Loucy (cell line): Measurements from ENCODE around the gene H2BK1.

Experiments used
- H2AFZ ChIP-seq: fragments of 200-600 bp; sonication (generic); 2 replicates; pipeline ENCODE4 v1.6.0; 2016; ENCODE audit warnings: antibody characterized with exemption, mild to moderate bottlenecking, low read length, moderate library complexity
- H3F3A ChIP-seq: fragments of 200-600 bp; 2 replicates; pipeline ENCODE4 v1.6.0; 2016; ENCODE audit warnings: antibody characterized with exemption, low read depth, mild to moderate bottlenecking
- H3K27me3 ChIP-seq: fragments of 200-600 bp; sonication (generic); 2 replicates; pipeline ENCODE4 v1.6.1; 2014; ENCODE audit warnings: low read length, mild to moderate bottlenecking; ENCODE audit not compliant: insufficient read depth, poor library complexity, severe bottlenecking
- H3K36me3 ChIP-seq: fragments of 200-600 bp; sonication (generic); 2 replicates; pipeline ENCODE4 v1.6.1; 2016; ENCODE audit warnings: low read length; ENCODE audit not compliant: insufficient read depth
- H3K4me1 ChIP-seq: fragments of 200-600 bp; sonication (generic); 2 replicates; pipeline ENCODE4 v1.5.1; 2014; ENCODE audit warnings: low read length, mild to moderate bottlenecking; ENCODE audit not compliant: insufficient read depth, poor library complexity, severe bottlenecking
- H3K4me2 ChIP-seq: fragments of 200-600 bp; sonication (generic); 2 replicates; pipeline ENCODE4 v1.6.0; 2014; ENCODE audit warnings: antibody characterized with exemption, low read length, low read depth, mild to moderate bottlenecking; ENCODE audit not compliant: poor library complexity, severe bottlenecking
- H3K4me3 ChIP-seq: fragments of 200-600 bp; sonication (generic); 2 replicates; pipeline ENCODE4 v1.5.1; 2014; ENCODE audit warnings: low read length, mild to moderate bottlenecking, mixed read lengths; ENCODE audit not compliant: poor library complexity, severe bottlenecking
- H3K79me2 ChIP-seq: fragments of 200-600 bp; sonication (generic); 2 replicates; pipeline ENCODE4 v1.6.1; 2014; ENCODE audit warnings: low read length; ENCODE audit not compliant: insufficient read depth
- H3K9ac ChIP-seq: fragments of 200-600 bp; sonication (generic); 2 replicates; pipeline ENCODE4 v1.6.0; 2014; ENCODE audit warnings: mild to moderate bottlenecking, low read depth, low read length, moderate library complexity; ENCODE audit not compliant: poor library complexity, severe bottlenecking
- H3K9me2 ChIP-seq: fragments of 200-600 bp; sonication (generic); replicated peaks from 2 replicates; pipeline ENCODE4 v1.6.1; 2016; ENCODE audit warnings: low read depth, low read length, mixed read lengths
- H3K9me3 ChIP-seq: fragments of 200-600 bp; sonication (generic); 2 replicates; pipeline ENCODE4 v1.6.1; 2014; ENCODE audit warnings: mild to moderate bottlenecking, antibody characterized with exemption, low read length, low read depth; ENCODE audit not compliant: insufficient read depth
- H4K20me1 ChIP-seq: fragments of 200-600 bp; sonication (generic); 2 replicates; pipeline ENCODE4 v1.6.0; 2014; ENCODE audit warnings: antibody characterized with exemption, low read length, mild to moderate bottlenecking; ENCODE audit not compliant: insufficient read depth, poor library complexity, severe bottlenecking
- EZH2phosphoT487 ChIP-seq: fragments of 200-600 bp; IDR thresholded peaks from 2 replicates; pipeline ENCODE4 v1.6.1; 2018; ENCODE audit warnings: antibody characterized with exemption, mild to moderate bottlenecking, moderate library complexity, borderline replicate concordance
- TF ChIP-seq, protein P1 (sequence below): fragments of 200-600 bp; sonication (generic); conservative IDR thresholded peaks from 2 replicates; pipeline ENCODE4 v1.5.1; 2014; ENCODE audit warnings: mild to moderate bottlenecking, antibody characterized with exemption, low read length

H2BK1 gene

DNA sequence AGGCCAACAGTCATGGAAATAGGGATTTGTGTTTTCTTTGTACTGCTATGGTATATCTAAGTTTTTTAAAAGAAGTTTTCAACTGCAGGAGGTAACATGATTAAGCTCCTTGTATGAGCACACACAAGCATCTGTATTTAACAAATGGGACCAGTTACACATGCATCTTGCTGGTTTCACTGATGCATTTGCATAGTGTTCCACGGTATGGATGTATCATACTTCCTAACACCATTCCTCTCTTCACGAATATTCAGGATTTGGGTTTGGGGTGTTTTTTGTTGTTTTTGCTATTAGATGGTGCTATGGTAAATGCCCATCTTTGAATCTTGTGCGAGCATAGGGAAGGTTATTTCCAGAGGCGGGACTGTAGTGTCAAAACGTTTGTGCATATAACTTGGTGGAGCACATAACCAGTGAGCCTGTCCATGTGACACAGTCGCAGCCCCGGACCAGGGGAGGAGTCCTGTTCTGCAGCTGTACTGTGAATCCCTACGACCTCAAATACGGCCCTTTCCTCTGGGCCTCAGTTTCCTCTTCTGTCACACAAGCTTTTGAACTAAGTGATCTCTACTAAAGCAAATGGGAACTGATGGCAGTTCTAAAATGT is 1.9 kb downstream of the H2BK1 start:
- H3K4me3 ChIP-seq = peak overlapping the region; percentile 55
- no peaks in the 10 kb centered on the region for H4K20me1 ChIP-seq
- H3F3A ChIP-seq = 0 out of 2 replicates have a peak, but pooled peaks cover 7% of the 10 kb centered on the region
- no peak overlapping the region for H2AFZ ChIP-seq
- no peaks in the 10 kb centered on the region for H3K27me3 ChIP-seq
- H3K9me2 ChIP-seq = no peaks in the 10 kb centered on the region
- peak overlapping the region; percentile 63 for H3K9ac ChIP-seq
- H3K4me1 ChIP-seq = peaks cover 48% of the 10 kb centered on the region
- peaks cover 5% of the 10 kb centered on the region; the same call in 1 of the 2 replicates for H3K36me3 ChIP-seq
- H3K9me3 ChIP-seq = no peaks in the 10 kb centered on the region
- no peak for TF ChIP-seq EZH2phosphoT487
- TF ChIP-seq, protein P1, sequence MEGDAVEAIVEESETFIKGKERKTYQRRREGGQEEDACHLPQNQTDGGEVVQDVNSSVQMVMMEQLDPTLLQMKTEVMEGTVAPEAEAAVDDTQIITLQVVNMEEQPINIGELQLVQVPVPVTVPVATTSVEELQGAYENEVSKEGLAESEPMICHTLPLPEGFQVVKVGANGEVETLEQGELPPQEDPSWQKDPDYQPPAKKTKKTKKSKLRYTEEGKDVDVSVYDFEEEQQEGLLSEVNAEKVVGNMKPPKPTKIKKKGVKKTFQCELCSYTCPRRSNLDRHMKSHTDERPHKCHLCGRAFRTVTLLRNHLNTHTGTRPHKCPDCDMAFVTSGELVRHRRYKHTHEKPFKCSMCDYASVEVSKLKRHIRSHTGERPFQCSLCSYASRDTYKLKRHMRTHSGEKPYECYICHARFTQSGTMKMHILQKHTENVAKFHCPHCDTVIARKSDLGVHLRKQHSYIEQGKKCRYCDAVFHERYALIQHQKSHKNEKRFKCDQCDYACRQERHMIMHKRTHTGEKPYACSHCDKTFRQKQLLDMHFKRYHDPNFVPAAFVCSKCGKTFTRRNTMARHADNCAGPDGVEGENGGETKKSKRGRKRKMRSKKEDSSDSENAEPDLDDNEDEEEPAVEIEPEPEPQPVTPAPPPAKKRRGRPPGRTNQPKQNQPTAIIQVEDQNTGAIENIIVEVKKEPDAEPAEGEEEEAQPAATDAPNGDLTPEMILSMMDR = no peak
- H3K4me2 ChIP-seq = peak overlapping the region; percentile 83
- H3K79me2 ChIP-seq = no peaks in the 10 kb centered on the region

GRCh38 chr7:151207804-151208203 is 2.5 kb downstream of the H2BK1 start:
- 0 out of 2 replicates have a peak, but pooled peaks cover 7% of the 10 kb centered on the region for H3F3A ChIP-seq
- H3K4me2 ChIP-seq = peak overlapping the region; percentile 83
- H3K9me2 ChIP-seq = no peaks in the 10 kb centered on the region
- H3K9me3 ChIP-seq = no peaks in the 10 kb centered on the region
- H3K9ac ChIP-seq = peak overlapping the region; percentile 63
- H3K36me3 ChIP-seq = no peaks in the 10 kb centered on the region; the same call in 1 of the 2 replicates
- TF ChIP-seq EZH2phosphoT487 = no peak
- TF ChIP-seq, protein P1 = no peak
- no peaks in the 10 kb centered on the region for H3K27me3 ChIP-seq
- peak overlapping the region; percentile 55 for H3K4me3 ChIP-seq
- H4K20me1 ChIP-seq = no peaks in the 10 kb centered on the region
- H3K79me2 ChIP-seq = no peaks in the 10 kb centered on the region
- peaks cover 44% of the 10 kb centered on the region for H3K4me1 ChIP-seq
- H2AFZ ChIP-seq = no peak overlapping the region

GRCh38 chr7:151207315-151207714 is 3.0 kb downstream of the H2BK1 start:
- peak overlapping the region; percentile 83 for H3K4me2 ChIP-seq
- no peaks in the 10 kb centered on the region for H3K79me2 ChIP-seq
- H4K20me1 ChIP-seq = no peaks in the 10 kb centered on the region
- H3K9me2 ChIP-seq = no peaks in the 10 kb centered on the region
- H3K9ac ChIP-seq = peak overlapping the region; percentile 63
- H3K36me3 ChIP-seq = no peaks in the 10 kb centered on the region; the same call in 1 of the 2 replicates
- no peak for TF ChIP-seq EZH2phosphoT487
- TF ChIP-seq, protein P1 = no peak
- peak overlapping the region; percentile 55 for H3K4me3 ChIP-seq
- no peaks in the 10 kb centered on the region for H3K27me3 ChIP-seq
- H3F3A ChIP-seq = 0 out of 2 replicates have a peak, but pooled peaks cover 7% of the 10 kb centered on the region
- H3K4me1 ChIP-seq = peaks cover 44% of the 10 kb centered on the region
- no peaks in the 10 kb centered on the region for H3K9me3 ChIP-seq
- H2AFZ ChIP-seq = 0 out of 2 replicates have a peak overlapping the region, but pooled peaks have one; percentile 1
